A549 (cell line): ENCODE data around the gene IQGAP2. TPM values are rescaled to one million over a fixed set of nuclear protein-coding genes. Genes with fewer than 3 reads are reported as not detected.

Experiments
- ATAC-seq, 2 experiments: fragments of 200-7000 bp in 1 of 2; fragments of >200 bp in 1 of 2; cut with Nextera tagmentation in 1 of 2; cut with Tn5 transposase in 1 of 2; 3 replicates each; pipeline versions ENCODE4 v1.8.0 to v1.9.1; 2018 to 2020; ENCODE audit warnings: mild to moderate bottlenecking in 1 of 2, moderate library complexity in 1 of 2
- CTCF ChIA-PET: fragments of 300-600 bp; sonication (Branson Sonifier 250); formaldehyde crosslinking; extraction: SDS; loops from one replicate; lab custom pipeline; 2021; ENCODE audit warnings: antibody characterized with exemption, inconsistent platforms; lab: Yijun Ruan, JAX
- POLR2A ChIA-PET: fragments of 350-600 bp; formaldehyde crosslinking; extraction: SDS; loops from one replicate; lab custom pipeline; 2021; ENCODE audit warnings: antibody characterized with exemption, inconsistent platforms; lab: Yijun Ruan, JAX
- DNase-seq, 2 experiments: peaks; one replicate each; pipeline versions ENCODE4 v3.0.0 to v3.0.0-alpha.2; 2011 to 2016; ENCODE audit warnings: low read depth in 1 of 2, low spot score in 1 of 2
- FAIRE-seq: peaks from 2 replicates; lab custom pipeline; 2011; peaks lifted over from hg19 to GRCh38; lab: Jason Lieb, UNC
- H3K27ac ChIP-seq, 2 experiments: fragments of >200 bp; sonication (Bioruptor Twin); formaldehyde crosslinking; 3 replicates each; pipeline ENCODE4 v1.5.1; 2016 to 2017
- H3K4me1 ChIP-seq: fragments of >200 bp; sonication (Bioruptor Twin); formaldehyde crosslinking; 3 replicates; pipeline ENCODE4 v1.6.1; 2016
- H3K4me2 ChIP-seq: fragments of >200 bp; sonication (Bioruptor Twin); formaldehyde crosslinking; 3 replicates; pipeline ENCODE4 v1.6.1; 2016
- H3K4me3 ChIP-seq: fragments of >200 bp; sonication (Bioruptor Twin); formaldehyde crosslinking; 3 replicates; pipeline ENCODE4 v1.5.1; 2016
- H3K9me3 ChIP-seq: fragments of >200 bp; sonication (Bioruptor Twin); formaldehyde crosslinking; 3 replicates; pipeline ENCODE4 v1.6.1; 2016
- CBX2 ChIP-seq: fragments of 200-600 bp; sonication (generic); IDR thresholded peaks from 2 replicates; pipeline ENCODE4 v1.6.1; 2016; ENCODE audit warnings: low read depth, mild to moderate bottlenecking, borderline replicate concordance
- CEBPB ChIP-seq, 2 experiments: fragments of >200 bp in 1 of 2; sonication (Bioruptor Twin) in 1 of 2; formaldehyde crosslinking in 1 of 2; IDR thresholded peaks; 2 replicates each; pipeline ENCODE4 v1.6.1; 2012 to 2016
- CHD2 ChIP-seq: fragments of 150-350 bp; IDR thresholded peaks from 2 replicates; pipeline ENCODE4 v1.6.1; 2014; ENCODE audit warnings: low read length; ENCODE audit not compliant: partially characterized antibody
- CHD4 ChIP-seq: fragments of 200-600 bp; sonication (generic); IDR thresholded peaks from 2 replicates; pipeline ENCODE4 v1.6.1; 2016; ENCODE audit warnings: antibody characterized with exemption, mild to moderate bottlenecking, borderline replicate concordance
- E2F6 ChIP-seq: IDR thresholded peaks from 2 replicates; pipeline ENCODE4 v1.6.1; 2012; ENCODE audit warnings: low read depth, borderline replicate concordance
- EHMT2 ChIP-seq: fragments of 200-600 bp; sonication (generic); IDR thresholded peaks from 2 replicates; pipeline ENCODE4 v1.6.1; 2016; ENCODE audit warnings: antibody characterized with exemption, low read depth, mild to moderate bottlenecking, moderate library complexity
- ELK1 ChIP-seq: fragments of 150-350 bp; IDR thresholded peaks from 2 replicates; pipeline ENCODE4 v1.6.1; 2014; ENCODE audit warnings: low read depth, mild to moderate bottlenecking, low read length
- EP300 ChIP-seq, 2 experiments: fragments of >200 bp; sonication (Bioruptor Twin); formaldehyde crosslinking; IDR thresholded peaks; 2 replicates in 1 of 2; 3 replicates in 1 of 2; pipeline ENCODE4 v1.6.1; 2016 to 2017
- ESRRA ChIP-seq: fragments of 150-350 bp; IDR thresholded peaks from 2 replicates; pipeline ENCODE4 v1.6.1; 2014; ENCODE audit warnings: mild to moderate bottlenecking, low read length, borderline replicate concordance
- FOSB ChIP-seq: fragments of 250-450 bp; sonication (Bioruptor Pico); IDR thresholded peaks from 2 replicates; pipeline ENCODE4 v1.5.0; 2020; ENCODE audit warnings: mild to moderate bottlenecking, moderate library complexity
- HDAC2 ChIP-seq: fragments of 200-600 bp; sonication (generic); IDR thresholded peaks from 2 replicates; pipeline ENCODE4 v1.6.1; 2016
- HES2 ChIP-seq: fragments of >200 bp; sonication (Bioruptor Twin); formaldehyde crosslinking; IDR thresholded peaks from 2 replicates; pipeline ENCODE4 v1.6.1; 2016
- HOXB5 ChIP-seq: fragments of 250-450 bp; sonication (Bioruptor Pico); IDR thresholded peaks from 2 replicates; pipeline ENCODE4 v1.5.0; 2020; ENCODE audit warnings: mild to moderate bottlenecking, moderate library complexity
- JUN ChIP-seq, 2 experiments: fragments of >200 bp; sonication (Bioruptor Twin); formaldehyde crosslinking; IDR thresholded peaks; 2 replicates in 1 of 2; 3 replicates in 1 of 2; pipeline ENCODE4 v1.6.1; 2016 to 2017
- KDM5A ChIP-seq: fragments of 200-600 bp; sonication (generic); IDR thresholded peaks from 2 replicates; pipeline ENCODE4 v1.6.1; 2016; ENCODE audit warnings: antibody characterized with exemption, mild to moderate bottlenecking
- MAFK ChIP-seq: fragments of 450-650 bp; IDR thresholded peaks from 2 replicates; pipeline ENCODE4 v1.6.1; 2014; ENCODE audit not compliant: partially characterized antibody
- MAZ ChIP-seq: fragments of 150-350 bp; IDR thresholded peaks from 2 replicates; pipeline ENCODE4 v1.6.1; 2014; ENCODE audit warnings: antibody characterized with exemption, low read depth, low read length, borderline replicate concordance
- NPAS2 ChIP-seq: fragments of 250-450 bp; sonication (Bioruptor Pico); IDR thresholded peaks from 2 replicates; pipeline ENCODE4 v1.8.0; 2022; ENCODE audit warnings: mild to moderate bottlenecking, moderate library complexity, borderline replicate concordance
- PBX3 ChIP-seq: IDR thresholded peaks from 2 replicates; pipeline ENCODE4 v1.6.1; 2012
- PHF8 ChIP-seq: fragments of 200-600 bp; sonication (generic); IDR thresholded peaks from 2 replicates; pipeline ENCODE4 v1.6.1; 2016; ENCODE audit warnings: low read depth, mild to moderate bottlenecking, antibody characterized with exemption, moderate library complexity, borderline replicate concordance
- POLR2A ChIP-seq: IDR thresholded peaks from 2 replicates; pipeline ENCODE4 v1.6.1; 2012; ENCODE audit warnings: mild to moderate bottlenecking, low read length
- RAD21 ChIP-seq, 2 experiments: fragments of >200 bp in 1 of 2; sonication (Bioruptor Twin) in 1 of 2; formaldehyde crosslinking in 1 of 2; IDR thresholded peaks in 1 of 2; conservative IDR thresholded peaks in 1 of 2; 2 replicates in 1 of 2; 3 replicates in 1 of 2; pipeline ENCODE4 v1.6.1; 2012 to 2018; ENCODE audit warnings: inconsistent platforms in 1 of 2
- SMC3 ChIP-seq: fragments of >200 bp; sonication (Bioruptor Twin); formaldehyde crosslinking; IDR thresholded peaks from 3 replicates; pipeline ENCODE4 v1.6.1; 2018; ENCODE audit warnings: inconsistent platforms
- TP53 ChIP-seq: fragments of 250-450 bp; sonication (Bioruptor Pico); IDR thresholded peaks from 2 replicates; pipeline ENCODE4 v1.5.0; 2021; ENCODE audit warnings: mild to moderate bottlenecking, moderate library complexity
- ZFP36 ChIP-seq: fragments of 450-650 bp; IDR thresholded peaks from 2 replicates; pipeline ENCODE4 v1.6.1; 2014; ENCODE audit warnings: borderline replicate concordance; ENCODE audit not compliant: partially characterized antibody
- ZSCAN20 ChIP-seq: fragments of 250-450 bp; sonication (Bioruptor Pico); IDR thresholded peaks from 2 replicates; pipeline ENCODE4 v1.8.0; 2022; ENCODE audit warnings: mild to moderate bottlenecking, moderate library complexity
- WGBS: methylation state at CpG from one replicate; pipeline ENCODE4 v1.1.6; 2017; ENCODE audit errors: missing lambda C conversion rate; 5-methylcytosine and 5-hydroxymethylcytosine counted together
- polyA plus RNA-seq, 4 experiments: library from polyadenylated mRNA; depleted of rRNA in 3 of 4; stranded (reverse); fragments of >200 nt; fragmentation: RNase III in 1 of 4; extraction: RNeasy Plus Mini Kit Qiagen cat#74134 plus additional on column Dnase treatment in 1 of 4; gene quantifications; 2 replicates in 3 of 4; 3 replicates in 1 of 4; pipeline ENCODE4 v1.2.3, GENCODE V29; 2011 to 2017
- TF ChIP-seq, protein P1 (sequence below): fragments of 250-450 bp; sonication (Bioruptor Pico); IDR thresholded peaks from 2 replicates; pipeline ENCODE4 v1.5.0; 2020; ENCODE audit warnings: low read depth, mild to moderate bottlenecking, moderate library complexity

Gene IQGAP2
- polyA plus RNA-seq, 2 of the 4 experiments (the other 2 are of a cell fraction) = 5.3 to 10.1 TPM

DNA sequence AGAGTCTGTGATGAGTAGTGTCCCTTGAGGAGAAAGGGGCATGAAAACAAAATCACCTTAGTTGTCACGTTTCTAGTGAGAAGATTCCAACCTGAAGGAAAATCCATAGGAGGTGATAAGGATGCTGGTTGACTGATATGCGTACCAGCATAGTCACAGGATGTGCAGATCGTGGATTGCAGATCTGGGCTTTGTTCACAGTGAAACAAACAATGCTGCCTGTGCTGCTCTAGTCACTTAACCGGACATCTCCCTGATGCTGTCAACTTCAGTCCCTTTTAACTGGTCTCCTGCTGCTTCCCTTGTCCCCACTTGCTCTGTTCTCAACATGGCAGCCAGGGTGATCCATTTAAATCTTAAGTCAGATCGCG, 89.7 kb downstream of the IQGAP2 start:
- TF ChIP-seq HES2 = no peak
- no peak for TF ChIP-seq E2F6
- no peak for TF ChIP-seq PBX3
- TF ChIP-seq POLR2A = no peak
- no peak for TF ChIP-seq PHF8
- no peak for TF ChIP-seq EHMT2
- TF ChIP-seq ZFP36 = no peak
- no peak for TF ChIP-seq HOXB5 (CRISPR knock-in tag)
- no peak for TF ChIP-seq KDM5A
- TF ChIP-seq CBX2 = no peak
- no peak for TF ChIP-seq EP300 (IDR thresholded peaks at IDR 0.05)
- TF ChIP-seq MAZ = no peak
- TF ChIP-seq ESRRA = no peak
- WGBS = 70% methylated on average over 6 of the region's 6 CpGs
- Histone ChIP-seq H3K4me3 (no peak overlapping the region), H3K4me1 (peaks cover 4% of the 10 kb centered on the region; the same call in 1 of the 3 replicates), H3K9me3 (no peaks in the 10 kb centered on the region), H3K27ac (no peak overlapping the region; a peak in 1 of 6 replicates), H3K4me2 (no peak overlapping the region)
- no peak for FAIRE-seq
- ChIA-PET CTCF (no interaction called here), POLR2A (no interaction called here)
- no peak for ATAC-seq
- no peak for DNase-seq

DNA sequence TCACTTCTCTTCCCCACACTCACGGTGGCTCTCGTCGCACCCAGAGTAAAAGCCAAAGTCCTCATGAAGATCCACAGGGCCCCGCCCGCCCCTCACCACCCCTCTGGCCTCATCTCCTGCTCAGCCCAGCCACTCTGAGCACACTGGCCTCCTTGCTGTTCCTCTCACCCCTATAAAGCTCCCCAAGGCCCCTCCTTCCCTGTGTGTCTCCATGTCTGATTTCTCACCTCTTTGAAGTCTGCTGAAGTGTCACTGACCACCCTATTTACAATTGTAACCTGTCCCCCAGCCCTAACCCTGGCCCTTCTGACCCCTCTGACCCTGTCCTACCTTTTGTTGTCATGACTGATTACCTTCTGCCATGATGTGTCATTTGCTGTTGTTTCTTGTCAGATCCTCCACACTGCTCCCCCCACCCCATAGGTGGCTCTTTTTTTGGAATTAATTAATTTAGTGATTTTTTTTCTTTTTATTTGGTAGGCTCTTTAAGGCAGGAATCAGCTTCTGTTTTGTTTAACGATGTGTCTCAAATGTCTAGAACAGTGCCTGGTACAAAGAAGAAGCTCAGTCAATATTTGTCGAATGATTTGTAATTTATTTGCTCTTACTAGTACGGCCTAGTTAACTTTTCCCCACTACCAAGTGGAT, 90.2 kb downstream of the IQGAP2 start:
- no peaks in the 10 kb centered on the region for H3K9me3 ChIP-seq
- DNase-seq (no peak), ATAC-seq (no peak)
- POLR2A ChIA-PET = no interaction called here
- TF ChIP-seq PHF8 (no peak), NPAS2 (CRISPR knock-in tag) (no peak), HOXB5 (CRISPR knock-in tag) (no peak), JUN (IDR thresholded peaks at IDR 0.05) (no peak), RAD21 (conservative IDR thresholded peaks at IDR 0.05 in 1 of 2, IDR thresholded peaks at IDR 0.05 in 1 of 2) (no peak), CHD2 (no peak), FOSB (CRISPR knock-in tag) (no peak), CEBPB (IDR thresholded peaks at IDR 0.05) (no peak), ZSCAN20 (no peak), EP300 (IDR thresholded peaks at IDR 0.05) (no peak), MAFK (no peak), ELK1 (no peak), PBX3 (no peak), HDAC2 (no peak), TP53 (CRISPR knock-in tag) (no peak), CHD4 (no peak), SMC3 (no peak), CBX2 (no peak)
- TF ChIP-seq, protein P1, sequence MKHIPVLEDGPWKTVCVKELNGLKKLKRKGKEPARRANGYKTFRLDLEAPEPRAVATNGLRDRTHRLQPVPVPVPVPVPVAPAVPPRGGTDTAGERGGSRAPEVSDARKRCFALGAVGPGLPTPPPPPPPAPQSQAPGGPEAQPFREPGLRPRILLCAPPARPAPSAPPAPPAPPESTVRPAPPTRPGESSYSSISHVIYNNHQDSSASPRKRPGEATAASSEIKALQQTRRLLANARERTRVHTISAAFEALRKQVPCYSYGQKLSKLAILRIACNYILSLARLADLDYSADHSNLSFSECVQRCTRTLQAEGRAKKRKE = no peak
- TF ChIP-seq, all 56 proteins: peak for 0
- Histone ChIP-seq H3K4me1 (peaks cover 4% of the 10 kb centered on the region; the same call in 1 of the 3 replicates), H3K27ac (no peak overlapping the region; a peak in 1 of 6 replicates), H3K4me2 (no peak overlapping the region), H3K4me3 (no peak overlapping the region)
- FAIRE-seq = no peak
- WGBS = 69% methylated on average over 6 of the region's 8 CpGs
- CTCF ChIA-PET = no interaction called here
